SK-N-SH treated with all-trans-retinoic acid at 6 μM for 48 hours (cell line): ENCODE measurements around the gene WDR77.

Source experiments
- ATAC-seq: fragments of 200-7000 bp; cut with Tn5 transposase; 3 replicates; pipeline ENCODE4 v1.9.1; 2020; ENCODE audit warnings: mild to moderate bottlenecking, moderate library complexity
- ARNTL ChIP-seq: fragments of 450-650 bp; formaldehyde crosslinking; IDR thresholded peaks from 2 replicates; pipeline ENCODE4 v1.5.0; 2020; ENCODE audit warnings: low read depth, mild to moderate bottlenecking, moderate library complexity, borderline replicate concordance
- BACH2 ChIP-seq: fragments of 250-450 bp; sonication (Bioruptor Pico); IDR thresholded peaks from 2 replicates; pipeline ENCODE4 v1.9.0; 2021; ENCODE audit warnings: mild to moderate bottlenecking, borderline replicate concordance
- ESRRG ChIP-seq: fragments of 250-450 bp; sonication (Bioruptor Pico); IDR thresholded peaks from 2 replicates; pipeline ENCODE4 v1.6.1; 2021; ENCODE audit warnings: mild to moderate bottlenecking
- GLIS3 ChIP-seq: fragments of 250-450 bp; sonication (Bioruptor Pico); IDR thresholded peaks from 2 replicates; pipeline ENCODE4 v1.5.0; 2020; ENCODE audit warnings: mild to moderate bottlenecking, moderate library complexity
- ISL1 ChIP-seq: fragments of 250-450 bp; sonication (Bioruptor Pico); IDR thresholded peaks from 2 replicates; pipeline ENCODE4 v2.1.2; 2022; ENCODE audit warnings: mild to moderate bottlenecking, moderate library complexity
- SNAI2 ChIP-seq: fragments of 250-450 bp; sonication (Bioruptor Pico); IDR thresholded peaks from 2 replicates; pipeline ENCODE4 v1.5.0; 2020; ENCODE audit warnings: mild to moderate bottlenecking, moderate library complexity
- TCF4 ChIP-seq: fragments of 250-450 bp; sonication (Bioruptor Pico); IDR thresholded peaks from 2 replicates; pipeline ENCODE4 v1.8.0; 2021; ENCODE audit warnings: mild to moderate bottlenecking, moderate library complexity, borderline replicate concordance
- TOX ChIP-seq: fragments of 250-450 bp; sonication (Bioruptor Pico); IDR thresholded peaks from 2 replicates; pipeline ENCODE4 v1.8.0; 2021; ENCODE audit warnings: mild to moderate bottlenecking, moderate library complexity, borderline replicate concordance
- ZFP3 ChIP-seq: fragments of 250-450 bp; sonication (Bioruptor Pico); IDR thresholded peaks from 2 replicates; pipeline ENCODE4 v1.5.0; 2020; ENCODE audit warnings: mild to moderate bottlenecking, moderate library complexity
- ZFP30 ChIP-seq: fragments of 450-650 bp; formaldehyde crosslinking; IDR thresholded peaks from 2 replicates; pipeline ENCODE4 v1.5.0; 2022; ENCODE audit warnings: mild to moderate bottlenecking, moderate library complexity
- ZNF565 ChIP-seq: fragments of 450-650 bp; formaldehyde crosslinking; conservative IDR thresholded peaks from 2 replicates; pipeline ENCODE4 v1.5.0; 2020; ENCODE audit warnings: low read depth, mild to moderate bottlenecking, moderate library complexity
- ZNF70 ChIP-seq: fragments of 450-650 bp; formaldehyde crosslinking; IDR thresholded peaks from 2 replicates; pipeline ENCODE4 v1.5.0; 2020; ENCODE audit warnings: mild to moderate bottlenecking, moderate library complexity
- ZNF8 ChIP-seq: fragments of 450-650 bp; formaldehyde crosslinking; IDR thresholded peaks from 2 replicates; pipeline ENCODE4 v1.5.0; 2020; ENCODE audit warnings: mild to moderate bottlenecking, moderate library complexity
- TF ChIP-seq, protein P1 (sequence below): fragments of 250-450 bp; sonication (Bioruptor Pico); IDR thresholded peaks from 2 replicates; pipeline ENCODE4 v1.8.0; 2020; ENCODE audit warnings: mild to moderate bottlenecking, moderate library complexity, borderline replicate concordance
- TF ChIP-seq, protein P2 (sequence below): fragments of 250-450 bp; sonication (Bioruptor Pico); IDR thresholded peaks from 2 replicates; pipeline ENCODE4 v1.8.0; 2021; ENCODE audit warnings: low read depth, mild to moderate bottlenecking, moderate library complexity, borderline replicate concordance
- TF ChIP-seq, protein P3 (sequence below): fragments of 250-450 bp; sonication (Bioruptor Pico); IDR thresholded peaks from 2 replicates; pipeline ENCODE4 v1.5.1; 2021; ENCODE audit warnings: mild to moderate bottlenecking, moderate library complexity
- TF ChIP-seq, protein P4 (sequence below): fragments of 250-450 bp; sonication (Bioruptor Pico); IDR thresholded peaks from 2 replicates; pipeline ENCODE4 v1.5.0; 2020; ENCODE audit warnings: mild to moderate bottlenecking, moderate library complexity

Gene WDR77

DNA sequence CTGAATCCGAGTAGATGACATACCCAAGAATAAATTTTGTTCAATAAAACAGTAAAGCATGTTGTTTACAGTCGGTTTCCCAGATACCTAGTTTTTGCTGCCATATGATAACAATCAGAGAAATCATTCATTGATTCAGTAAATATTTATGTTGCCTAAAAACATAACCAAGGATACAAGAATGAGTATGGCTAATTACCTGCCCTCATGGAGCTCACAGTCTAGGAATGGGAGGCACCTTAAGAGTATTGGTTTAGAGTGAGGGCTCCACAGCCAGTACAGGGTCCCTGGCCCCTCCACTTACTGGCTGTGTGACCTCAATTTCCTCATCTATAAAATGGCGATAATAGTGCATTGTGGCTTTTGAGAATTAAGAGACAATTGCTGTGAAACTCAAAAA, 1.1 kb upstream of the WDR77 start:
- TF ChIP-seq ARNTL (CRISPR knock-in tag): no peak

DNA sequence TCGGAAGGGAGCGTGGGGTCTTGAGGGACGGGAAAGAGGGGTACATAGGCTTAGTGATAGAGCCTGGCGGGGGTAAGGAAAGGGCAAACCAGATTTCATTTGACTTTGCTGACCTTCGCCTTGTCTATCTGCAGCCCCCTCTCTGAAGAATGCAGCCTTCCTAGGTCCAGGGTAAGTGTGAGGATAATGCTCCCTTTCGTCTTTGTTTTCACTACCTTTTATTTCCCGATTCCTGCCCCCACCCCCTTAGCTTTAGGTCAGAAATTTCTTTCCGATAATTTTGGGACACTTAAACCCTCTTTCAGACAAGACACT, 604 bp upstream of the WDR77 start:
- TF ChIP-seq ISL1 (no peak), BACH2 (CRISPR knock-in tag) (no peak)

More for the DNA sequence above, 1.1 kb upstream of the WDR77 start:
- ATAC-seq: no peak

DNA sequence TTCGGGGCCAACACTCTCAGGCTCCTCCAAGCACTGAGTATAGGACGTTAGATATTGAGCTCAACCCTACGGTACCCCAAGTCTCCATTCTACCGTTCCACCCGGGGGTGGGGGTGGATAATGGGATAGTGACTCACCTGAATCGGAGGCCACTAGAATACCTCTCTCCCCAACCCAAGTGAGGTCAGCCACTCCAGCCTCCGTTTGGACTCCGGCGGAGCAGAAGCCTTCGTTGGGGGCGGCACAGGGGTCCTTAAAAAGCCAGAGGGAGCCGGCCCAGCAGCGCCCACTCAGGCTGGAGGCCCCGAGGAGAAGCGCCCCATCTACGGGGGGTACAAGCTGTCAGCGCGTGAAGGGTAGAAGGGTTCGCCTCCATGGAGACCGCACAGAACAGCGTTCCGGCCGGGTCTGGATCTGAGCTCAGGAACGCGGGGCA, 556 bp downstream of the WDR77 start:
- ATAC-seq: peak; percentile 14
- TF ChIP-seq ZFP3 (CRISPR knock-in tag): no peak

More for the DNA sequence above, 604 bp upstream of the WDR77 start:
- no peak for ATAC-seq

DNA sequence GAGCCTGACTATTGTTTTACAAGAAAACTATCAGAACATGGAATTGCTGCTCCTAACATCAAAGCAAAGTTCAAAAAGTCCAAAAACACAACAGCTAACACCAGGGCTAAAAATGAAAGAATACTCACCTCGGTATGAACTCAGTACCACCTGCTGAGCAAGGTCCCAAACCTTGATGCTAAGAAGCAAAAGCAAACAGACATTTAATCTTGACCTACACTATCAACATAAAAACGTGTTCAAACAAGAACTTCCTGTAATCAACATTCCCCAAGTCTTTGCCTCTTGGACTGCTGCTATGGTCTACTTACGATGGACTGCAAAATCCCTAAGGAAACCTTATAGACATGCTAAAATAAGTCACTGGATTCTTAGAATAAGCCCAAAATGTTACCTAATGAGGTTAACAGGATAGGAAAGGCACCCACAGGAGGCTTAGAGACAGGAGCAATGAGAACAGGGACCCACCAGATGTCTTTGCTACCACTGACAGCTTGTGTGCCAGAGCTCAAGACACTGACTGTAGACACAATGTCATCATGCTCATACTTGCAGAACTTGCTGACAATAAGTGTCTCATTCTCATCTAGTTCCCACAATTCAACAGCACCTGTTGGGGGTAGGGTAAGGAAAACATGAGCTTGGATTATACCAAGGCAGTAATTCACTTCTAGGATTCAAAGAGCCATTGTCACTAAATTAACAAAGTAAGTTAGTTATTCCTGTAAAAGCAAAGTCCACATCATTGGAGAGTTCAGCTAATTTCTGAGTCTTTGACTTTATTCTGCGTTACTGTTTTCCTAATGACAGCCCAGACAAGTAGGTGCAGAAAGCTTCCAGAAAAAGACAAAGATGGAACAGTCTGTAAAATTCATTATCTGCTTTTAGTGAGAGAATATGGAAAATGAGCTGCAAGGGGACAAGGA, 1.8 kb downstream of the WDR77 start:
- ATAC-seq: no peak
- TF ChIP-seq, protein P1, sequence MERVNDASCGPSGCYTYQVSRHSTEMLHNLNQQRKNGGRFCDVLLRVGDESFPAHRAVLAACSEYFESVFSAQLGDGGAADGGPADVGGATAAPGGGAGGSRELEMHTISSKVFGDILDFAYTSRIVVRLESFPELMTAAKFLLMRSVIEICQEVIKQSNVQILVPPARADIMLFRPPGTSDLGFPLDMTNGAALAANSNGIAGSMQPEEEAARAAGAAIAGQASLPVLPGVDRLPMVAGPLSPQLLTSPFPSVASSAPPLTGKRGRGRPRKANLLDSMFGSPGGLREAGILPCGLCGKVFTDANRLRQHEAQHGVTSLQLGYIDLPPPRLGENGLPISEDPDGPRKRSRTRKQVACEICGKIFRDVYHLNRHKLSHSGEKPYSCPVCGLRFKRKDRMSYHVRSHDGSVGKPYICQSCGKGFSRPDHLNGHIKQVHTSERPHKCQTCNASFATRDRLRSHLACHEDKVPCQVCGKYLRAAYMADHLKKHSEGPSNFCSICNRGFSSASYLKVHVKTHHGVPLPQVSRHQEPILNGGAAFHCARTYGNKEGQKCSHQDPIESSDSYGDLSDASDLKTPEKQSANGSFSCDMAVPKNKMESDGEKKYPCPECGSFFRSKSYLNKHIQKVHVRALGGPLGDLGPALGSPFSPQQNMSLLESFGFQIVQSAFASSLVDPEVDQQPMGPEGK (CRISPR knock-in tag): no peak
- TF ChIP-seq ZNF70 (no peak), TOX (CRISPR knock-in tag) (no peak), ZNF8 (CRISPR knock-in tag) (no peak), ZNF565 (CRISPR knock-in tag) (no peak), ARNTL (CRISPR knock-in tag) (no peak), ZFP3 (CRISPR knock-in tag) (no peak), ZFP30 (CRISPR knock-in tag) (no peak), ESRRG (CRISPR knock-in tag) (no peak), GLIS3 (no peak), SNAI2 (no peak)
- TF ChIP-seq, protein P2, sequence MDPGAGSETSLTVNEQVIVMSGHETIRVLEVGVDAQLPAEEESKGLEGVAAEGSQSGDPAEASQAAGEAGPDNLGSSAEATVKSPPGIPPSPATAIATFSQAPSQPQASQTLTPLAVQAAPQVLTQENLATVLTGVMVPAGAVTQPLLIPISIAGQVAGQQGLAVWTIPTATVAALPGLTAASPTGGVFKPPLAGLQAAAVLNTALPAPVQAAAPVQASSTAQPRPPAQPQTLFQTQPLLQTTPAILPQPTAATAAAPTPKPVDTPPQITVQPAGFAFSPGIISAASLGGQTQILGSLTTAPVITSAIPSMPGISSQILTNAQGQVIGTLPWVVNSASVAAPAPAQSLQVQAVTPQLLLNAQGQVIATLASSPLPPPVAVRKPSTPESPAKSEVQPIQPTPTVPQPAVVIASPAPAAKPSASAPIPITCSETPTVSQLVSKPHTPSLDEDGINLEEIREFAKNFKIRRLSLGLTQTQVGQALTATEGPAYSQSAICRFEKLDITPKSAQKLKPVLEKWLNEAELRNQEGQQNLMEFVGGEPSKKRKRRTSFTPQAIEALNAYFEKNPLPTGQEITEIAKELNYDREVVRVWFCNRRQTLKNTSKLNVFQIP (CRISPR knock-in tag): no peak
- TF ChIP-seq, protein P3, sequence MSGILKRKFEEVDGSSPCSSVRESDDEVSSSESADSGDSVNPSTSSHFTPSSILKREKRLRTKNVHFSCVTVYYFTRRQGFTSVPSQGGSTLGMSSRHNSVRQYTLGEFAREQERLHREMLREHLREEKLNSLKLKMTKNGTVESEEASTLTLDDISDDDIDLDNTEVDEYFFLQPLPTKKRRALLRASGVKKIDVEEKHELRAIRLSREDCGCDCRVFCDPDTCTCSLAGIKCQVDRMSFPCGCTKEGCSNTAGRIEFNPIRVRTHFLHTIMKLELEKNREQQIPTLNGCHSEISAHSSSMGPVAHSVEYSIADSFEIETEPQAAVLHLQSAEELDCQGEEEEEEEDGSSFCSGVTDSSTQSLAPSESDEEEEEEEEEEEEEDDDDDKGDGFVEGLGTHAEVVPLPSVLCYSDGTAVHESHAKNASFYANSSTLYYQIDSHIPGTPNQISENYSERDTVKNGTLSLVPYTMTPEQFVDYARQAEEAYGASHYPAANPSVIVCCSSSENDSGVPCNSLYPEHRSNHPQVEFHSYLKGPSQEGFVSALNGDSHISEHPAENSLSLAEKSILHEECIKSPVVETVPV (CRISPR knock-in tag): no peak

DNA sequence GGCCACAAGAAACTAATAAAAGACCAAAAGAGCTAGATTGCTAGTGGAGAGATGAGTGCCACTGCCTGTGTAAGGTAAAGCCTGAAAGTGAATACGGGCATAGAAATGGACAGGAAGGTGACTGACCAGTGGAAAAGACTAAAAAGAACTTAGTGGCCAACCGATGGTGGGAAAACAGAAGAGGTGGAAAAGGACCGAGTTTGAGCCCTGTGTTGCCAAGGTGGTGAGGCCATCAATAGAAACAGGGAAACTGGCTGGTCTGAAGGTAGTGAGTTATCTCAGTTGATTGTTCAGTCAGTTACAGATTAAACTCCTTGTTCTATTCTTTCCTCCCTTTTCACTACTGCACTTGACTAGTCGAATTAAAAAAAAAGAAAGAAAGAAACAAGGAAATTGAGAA, 2.5 kb downstream of the WDR77 start:
- TF ChIP-seq TOX (CRISPR knock-in tag): no peak
- TF ChIP-seq, protein P4, sequence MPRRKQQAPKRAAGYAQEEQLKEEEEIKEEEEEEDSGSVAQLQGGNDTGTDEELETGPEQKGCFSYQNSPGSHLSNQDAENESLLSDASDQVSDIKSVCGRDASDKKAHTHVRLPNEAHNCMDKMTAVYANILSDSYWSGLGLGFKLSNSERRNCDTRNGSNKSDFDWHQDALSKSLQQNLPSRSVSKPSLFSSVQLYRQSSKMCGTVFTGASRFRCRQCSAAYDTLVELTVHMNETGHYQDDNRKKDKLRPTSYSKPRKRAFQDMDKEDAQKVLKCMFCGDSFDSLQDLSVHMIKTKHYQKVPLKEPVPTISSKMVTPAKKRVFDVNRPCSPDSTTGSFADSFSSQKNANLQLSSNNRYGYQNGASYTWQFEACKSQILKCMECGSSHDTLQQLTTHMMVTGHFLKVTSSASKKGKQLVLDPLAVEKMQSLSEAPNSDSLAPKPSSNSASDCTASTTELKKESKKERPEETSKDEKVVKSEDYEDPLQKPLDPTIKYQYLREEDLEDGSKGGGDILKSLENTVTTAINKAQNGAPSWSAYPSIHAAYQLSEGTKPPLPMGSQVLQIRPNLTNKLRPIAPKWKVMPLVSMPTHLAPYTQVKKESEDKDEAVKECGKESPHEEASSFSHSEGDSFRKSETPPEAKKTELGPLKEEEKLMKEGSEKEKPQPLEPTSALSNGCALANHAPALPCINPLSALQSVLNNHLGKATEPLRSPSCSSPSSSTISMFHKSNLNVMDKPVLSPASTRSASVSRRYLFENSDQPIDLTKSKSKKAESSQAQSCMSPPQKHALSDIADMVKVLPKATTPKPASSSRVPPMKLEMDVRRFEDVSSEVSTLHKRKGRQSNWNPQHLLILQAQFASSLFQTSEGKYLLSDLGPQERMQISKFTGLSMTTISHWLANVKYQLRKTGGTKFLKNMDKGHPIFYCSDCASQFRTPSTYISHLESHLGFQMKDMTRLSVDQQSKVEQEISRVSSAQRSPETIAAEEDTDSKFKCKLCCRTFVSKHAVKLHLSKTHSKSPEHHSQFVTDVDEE (CRISPR knock-in tag): no peak
- no peak for TF ChIP-seq TCF4 (CRISPR knock-in tag)
- TF ChIP-seq SNAI2: no peak
- TF ChIP-seq ISL1: no peak
- no peak for TF ChIP-seq ESRRG (CRISPR knock-in tag)
- TF ChIP-seq ZNF70: no peak
- TF ChIP-seq, protein P2 (CRISPR knock-in tag): no peak
- no peak for TF ChIP-seq BACH2 (CRISPR knock-in tag)
- no peak for ATAC-seq
